GM10248 (cell line): ENCODE measurements around the gene ITGB7.

Experiments
- CTCF ChIA-PET: fragments of 300-600 bp; sonication (Branson Sonifier 250); formaldehyde crosslinking; extraction: SDS; loops from one replicate; lab custom pipeline; 2021; ENCODE audit warnings: antibody characterized with exemption; lab: Yijun Ruan, JAX
- POLR2A ChIA-PET: fragments of 350-650 bp; sonication (Branson Sonifier 250); formaldehyde crosslinking; extraction: SDS; loops from one replicate; lab custom pipeline; 2020; ENCODE audit warnings: antibody characterized with exemption; lab: Yijun Ruan, JAX
- DNase-seq: peaks from one replicate; pipeline ENCODE4 v3.0.0; 2012; ENCODE audit errors: extremely low spot score
- CTCF ChIP-seq: IDR thresholded peaks from 2 replicates; pipeline ENCODE4 v1.5.1; 2012; ENCODE audit warnings: mild to moderate bottlenecking, low read depth; ENCODE audit errors: extremely low read depth, missing control alignments, control extremely low read depth

Gene ITGB7

GRCh38 chr12:53143355-53143754 lies 63.7 kb downstream of the ITGB7 start:
- TF ChIP-seq CTCF, result no peak
- no peak for DNase-seq
- ChIA-PET POLR2A (no interaction called here), CTCF (no interaction called here)
